ENCODE measurements around the gene LONP2. TPM values are rescaled to one million over a fixed set of nuclear protein-coding genes. Genes with fewer than 3 reads are reported as not detected.

The LONP2 gene
- total and polyA plus RNA-seq, 9 of the 15 experiments (the other 6 are each of a cell fraction or from before 2014, with no cell fraction given), result 8.1 to 41.2 (median 25.6) TPM

DNA sequence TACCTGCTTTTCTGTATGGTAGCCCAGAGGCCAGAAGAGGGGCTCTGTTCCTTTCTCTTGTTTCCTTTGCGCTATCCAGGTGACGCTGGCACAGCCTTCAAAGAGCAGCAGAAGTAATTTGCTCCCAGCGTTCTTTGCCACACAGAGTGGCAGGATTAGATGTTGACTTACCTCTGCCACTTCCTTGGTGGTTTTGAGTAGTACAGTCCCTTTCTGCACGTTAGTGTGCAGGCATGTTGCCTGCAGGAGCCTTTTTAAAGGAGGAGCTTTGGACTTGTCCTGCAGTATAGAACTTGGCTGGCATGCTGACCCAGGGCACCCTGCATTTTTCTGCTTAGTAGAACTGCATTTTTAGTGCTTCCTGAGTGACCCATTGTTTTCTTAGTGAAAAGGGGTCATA is 3.2 kb downstream of the LONP2 start, which contains the start of gene ABCC11:
Gene ABCC11 (minus strand): TSS at position 229 of the 400 bp plus-strand sequence. CDS start 15,618 bp downstream, outside the sequence.
- Histone ChIP-seq H3K9ac (ENCODE audit: insufficient read depth in 1 of 2, low read depth in 2 of 2, low read length in 2 of 2) (no peak within 1 kb of the TSS), H3K9me1 (ENCODE audit: control insufficient read depth, insufficient read depth, low read length) (no peaks in the 10 kb centered on the region), H3K36me3 (ENCODE audit: control insufficient read depth, insufficient read depth, low read length) (peaks cover 5% of the 10 kb centered on the region; the same call in 2 of the 3 replicates), H3K4me3 (no peak within 1 kb of the TSS), H3K27ac (ENCODE audit: extremely low read depth, low read depth, low read length) (no peak within 1 kb of the TSS), H3K4me2 (ENCODE audit: insufficient read depth, low read length) (no peak within 1 kb of the TSS), H3K79me2 (ENCODE audit: control insufficient read depth, insufficient read depth, low read length) (peaks cover 75% of the 10 kb centered on the region), H3K9me3 (replicated peaks; ENCODE audit: control insufficient read depth, insufficient read depth, low read depth, low read length) (no peaks in the 10 kb centered on the region), H3K4me1 (replicated peaks in 1 of 2; ENCODE audit: control insufficient read depth in 2 of 2, insufficient read depth in 2 of 2, low read length in 2 of 2) (peaks cover 8 to 9% of the 10 kb centered on the region in 2 experiments; a peak in 3 of 5 replicates), H3K27me3 (ENCODE audit: control insufficient read depth in 2 of 2, insufficient read depth in 2 of 2, low read length in 2 of 2) (no peaks in the 10 kb centered on the region), H2AFZ (ENCODE audit: low read depth, low read length) (no peak within 1 kb of the TSS), H4K20me1 (replicated peaks; ENCODE audit: control insufficient read depth, insufficient read depth, low read length) (0 out of 2 replicates have a peak, but pooled peaks cover 10% of the 10 kb centered on the region)
- ATAC-seq (no peak), DNase-seq (ENCODE audit: extremely low read depth in 1 of 4, low spot score in 3 of 4) (no peak), FAIRE-seq (no peak)
- 71% methylated on average over 4 of the region's 4 CpGs for WGBS (ENCODE audit: insufficient coverage, low coverage, missing lambda C conversion rate)
- in situ Hi-C loops (cut with MboI), result no loop called here
- ChIA-PET CTCF (ENCODE audit: low intra/inter-chr PET ratio) (no interaction called here), POLR2A (no interaction called here)
- no TSS peak for BruUV-seq (replicated peaks)
- intact Hi-C loops (cut with micrococcal nuclease), result no loop called here
- TF ChIP-seq, protein P1, sequence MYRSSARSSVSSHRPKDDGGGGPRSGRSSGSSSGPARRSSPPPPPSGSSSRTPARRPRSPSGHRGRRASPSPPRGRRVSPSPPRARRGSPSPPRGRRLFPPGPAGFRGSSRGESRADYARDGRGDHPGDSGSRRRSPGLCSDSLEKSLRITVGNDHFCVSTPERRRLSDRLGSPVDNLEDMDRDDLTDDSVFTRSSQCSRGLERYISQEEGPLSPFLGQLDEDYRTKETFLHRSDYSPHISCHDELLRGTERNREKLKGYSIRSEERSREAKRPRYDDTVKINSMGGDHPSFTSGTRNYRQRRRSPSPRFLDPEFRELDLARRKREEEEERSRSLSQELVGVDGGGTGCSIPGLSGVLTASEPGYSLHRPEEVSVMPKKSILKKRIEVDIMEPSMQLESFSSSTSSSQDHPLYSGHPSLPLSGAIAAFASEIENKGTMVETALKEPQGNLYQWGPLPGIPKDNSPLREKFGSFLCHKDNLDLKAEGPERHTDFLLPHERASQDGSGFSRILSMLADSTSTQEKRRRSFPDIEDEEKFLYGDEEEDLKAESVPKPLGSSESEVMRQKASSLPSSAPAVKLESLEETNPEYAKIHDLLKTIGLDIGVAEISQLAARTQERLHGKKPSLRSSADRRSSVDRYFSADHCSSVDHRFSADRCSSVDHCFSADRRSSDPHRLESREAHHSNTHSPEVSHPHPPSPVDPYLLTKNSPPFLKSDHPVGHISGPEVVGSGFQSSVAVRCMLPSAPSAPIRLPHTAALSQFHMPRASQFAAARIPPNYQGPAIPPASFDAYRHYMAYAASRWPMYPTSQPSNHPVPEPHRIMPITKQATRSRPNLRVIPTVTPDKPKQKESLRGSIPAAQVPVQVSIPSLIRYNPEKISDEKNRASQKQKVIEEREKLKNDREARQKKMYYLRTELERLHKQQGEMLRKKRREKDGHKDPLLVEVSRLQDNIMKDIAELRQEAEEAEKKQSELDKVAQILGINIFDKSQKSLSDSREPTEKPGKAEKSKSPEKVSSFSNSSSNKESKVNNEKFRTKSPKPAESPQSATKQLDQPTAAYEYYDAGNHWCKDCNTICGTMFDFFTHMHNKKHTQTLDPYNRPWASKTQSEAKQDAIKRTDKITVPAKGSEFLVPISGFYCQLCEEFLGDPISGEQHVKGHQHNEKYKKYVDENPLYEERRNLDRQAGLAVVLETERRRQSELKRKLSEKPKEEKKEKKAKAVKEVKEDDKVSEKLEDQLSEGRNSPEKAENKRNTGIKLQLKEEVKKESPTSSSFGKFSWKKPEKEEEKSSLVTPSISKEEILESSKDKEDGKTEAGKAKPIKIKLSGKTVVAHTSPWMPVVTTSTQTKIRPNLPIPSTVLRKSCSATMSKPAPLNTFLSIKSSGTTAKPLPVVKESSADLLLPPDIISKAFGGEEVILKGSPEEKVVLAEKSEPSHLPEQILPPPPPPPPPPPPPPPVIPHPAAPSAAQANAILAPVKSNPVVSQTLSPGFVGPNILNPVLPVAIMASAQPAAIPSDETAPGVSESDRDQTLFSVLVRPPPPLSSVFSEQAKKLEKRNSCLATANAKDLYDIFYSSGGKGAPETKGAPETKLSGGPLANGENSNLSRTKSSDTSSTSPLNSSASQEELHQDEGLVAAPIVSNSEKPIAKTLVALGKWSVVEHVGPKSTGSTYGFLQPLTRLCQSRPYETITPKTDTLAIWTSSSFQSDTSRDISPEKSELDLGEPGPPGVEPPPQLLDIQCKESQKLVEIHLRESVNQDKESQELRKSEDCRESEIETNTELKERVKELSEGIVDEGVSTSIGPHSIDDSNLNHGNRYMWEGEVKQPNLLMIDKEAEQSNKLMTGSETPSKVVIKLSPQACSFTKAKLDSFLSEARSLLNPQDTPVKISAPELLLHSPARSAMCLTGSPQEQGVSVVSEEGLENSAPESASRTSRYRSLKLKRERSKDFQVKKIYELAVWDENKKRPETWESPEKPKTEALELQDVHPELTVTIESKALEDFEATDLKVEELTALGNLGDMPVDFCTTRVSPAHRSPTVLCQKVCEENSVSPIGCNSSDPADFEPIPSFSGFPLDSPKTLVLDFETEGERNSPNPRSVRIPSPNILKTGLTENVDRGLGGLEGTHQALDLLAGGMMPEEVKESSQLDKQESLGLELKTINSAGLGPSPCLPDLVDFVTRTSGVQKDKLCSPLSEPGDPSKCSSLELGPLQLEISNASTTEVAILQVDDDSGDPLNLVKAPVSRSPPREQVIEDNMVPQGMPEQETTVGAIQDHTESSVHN (IDR thresholded peaks at IDR 0.05; ENCODE audit: borderline replicate concordance in 1 of 2, low read depth in 1 of 2), result no peak
- TF ChIP-seq RFX5 (IDR thresholded peaks at IDR 0.05; ENCODE audit: low read depth, low read length) (no peak), NR2C2 (CRISPR knock-in tag; IDR thresholded peaks at IDR 0.05) (no peak), NR2C2 (tag; IDR thresholded peaks at IDR 0.05) (no peak), CHD1 (IDR thresholded peaks at IDR 0.05; ENCODE audit: low read length) (no peak), ZKSCAN1 (IDR thresholded peaks at IDR 0.05; ENCODE audit: low read depth, low read length) (no peak), THRAP3 (IDR thresholded peaks at IDR 0.05; ENCODE audit: borderline replicate concordance) (no peak), KLF6 (CRISPR knock-in tag; IDR thresholded peaks at IDR 0.05; ENCODE audit: borderline replicate concordance) (no peak), HDAC3 (IDR thresholded peaks at IDR 0.05; ENCODE audit: borderline replicate concordance, partially characterized antibody) (no peak)
- TF ChIP-seq, protein P2, sequence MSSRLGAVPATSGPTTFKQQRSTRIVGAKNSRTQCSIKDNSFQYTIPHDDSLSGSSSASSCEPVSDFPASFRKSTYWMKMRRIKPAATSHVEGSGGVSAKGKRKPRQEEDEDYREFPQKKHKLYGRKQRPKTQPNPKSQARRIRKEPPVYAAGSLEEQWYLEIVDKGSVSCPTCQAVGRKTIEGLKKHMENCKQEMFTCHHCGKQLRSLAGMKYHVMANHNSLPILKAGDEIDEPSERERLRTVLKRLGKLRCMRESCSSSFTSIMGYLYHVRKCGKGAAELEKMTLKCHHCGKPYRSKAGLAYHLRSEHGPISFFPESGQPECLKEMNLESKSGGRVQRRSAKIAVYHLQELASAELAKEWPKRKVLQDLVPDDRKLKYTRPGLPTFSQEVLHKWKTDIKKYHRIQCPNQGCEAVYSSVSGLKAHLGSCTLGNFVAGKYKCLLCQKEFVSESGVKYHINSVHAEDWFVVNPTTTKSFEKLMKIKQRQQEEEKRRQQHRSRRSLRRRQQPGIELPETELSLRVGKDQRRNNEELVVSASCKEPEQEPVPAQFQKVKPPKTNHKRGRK (tag; IDR thresholded peaks at IDR 0.05), result no peak
